Limb (tissue), 2 donors: ENCODE results near the gene DHX58.

Source experiments
- DNase-seq, 2 donors: peaks; one replicate each; pipeline ENCODE4 v3.0.0-alpha.2; 2016; ENCODE audit errors: extremely low spot score in 2 of 2

Gene DHX58

DNA sequence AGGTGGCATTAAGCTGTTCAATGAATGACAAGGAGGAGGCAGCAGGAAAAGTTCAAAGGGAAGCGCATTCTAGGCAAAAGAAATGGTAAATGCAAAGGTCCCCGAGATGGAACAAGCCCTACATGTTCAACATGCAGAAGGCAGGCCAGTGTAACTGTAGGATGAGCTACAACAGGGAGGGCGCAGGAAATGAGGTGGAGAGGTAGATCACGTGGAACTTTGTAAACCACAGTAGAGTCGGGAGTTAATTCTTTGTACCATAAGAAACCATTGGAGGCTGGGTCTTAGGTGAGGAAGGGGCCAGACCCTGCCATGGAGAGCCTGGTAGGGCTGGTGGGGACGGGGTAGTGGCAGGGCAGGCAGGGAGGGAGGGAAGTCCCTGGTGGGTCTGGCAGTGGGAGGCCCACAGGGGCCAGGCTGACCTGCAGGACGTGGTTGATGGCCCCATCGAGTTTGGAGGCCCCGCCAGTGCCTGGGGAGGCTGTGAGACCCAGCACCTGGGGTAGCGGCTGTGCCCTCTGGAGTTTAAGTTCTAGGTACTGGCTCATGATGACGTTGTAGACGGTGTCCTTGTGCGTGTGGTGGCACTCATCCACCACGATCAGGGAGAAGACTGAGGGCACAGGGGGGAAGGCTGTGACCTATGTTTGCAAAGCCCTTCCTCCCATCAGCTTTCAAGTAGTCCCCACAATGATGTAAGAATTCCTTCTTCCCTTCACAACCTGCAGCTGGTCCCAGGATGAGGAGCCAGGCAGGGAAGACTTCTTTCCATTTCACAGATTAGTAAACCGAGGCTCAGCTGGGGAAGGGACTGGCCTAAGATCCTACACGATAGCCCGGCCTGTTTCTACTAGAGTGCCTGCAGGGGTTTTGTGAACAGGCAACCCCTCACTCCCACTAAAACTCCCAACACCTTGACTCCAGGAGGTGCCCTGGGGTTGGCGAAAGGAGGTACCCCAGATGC lies 1.9 kb downstream of the DHX58 start:
- no peak for DNase-seq

DNA sequence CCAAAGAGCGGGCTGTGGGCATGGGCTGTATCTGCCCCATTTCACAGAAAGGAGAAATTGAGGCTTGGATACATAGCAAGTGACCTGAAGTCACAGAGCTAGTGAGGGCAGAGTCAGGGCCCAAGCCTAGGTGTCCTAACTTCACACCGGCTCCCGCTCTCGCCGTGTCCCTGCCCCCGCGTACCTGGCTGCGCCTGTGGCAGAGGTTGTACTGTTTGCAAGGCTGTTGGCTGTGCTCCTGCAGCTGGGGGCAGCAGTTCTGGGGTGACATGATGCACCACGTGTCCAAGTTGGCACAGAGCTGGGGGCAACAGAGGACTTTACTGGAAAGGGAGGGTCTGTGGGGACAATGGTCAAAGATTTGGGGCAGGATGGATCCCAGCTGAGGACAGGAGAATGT lies 3.4 kb downstream of the DHX58 start:
- no peak for DNase-seq

DNA sequence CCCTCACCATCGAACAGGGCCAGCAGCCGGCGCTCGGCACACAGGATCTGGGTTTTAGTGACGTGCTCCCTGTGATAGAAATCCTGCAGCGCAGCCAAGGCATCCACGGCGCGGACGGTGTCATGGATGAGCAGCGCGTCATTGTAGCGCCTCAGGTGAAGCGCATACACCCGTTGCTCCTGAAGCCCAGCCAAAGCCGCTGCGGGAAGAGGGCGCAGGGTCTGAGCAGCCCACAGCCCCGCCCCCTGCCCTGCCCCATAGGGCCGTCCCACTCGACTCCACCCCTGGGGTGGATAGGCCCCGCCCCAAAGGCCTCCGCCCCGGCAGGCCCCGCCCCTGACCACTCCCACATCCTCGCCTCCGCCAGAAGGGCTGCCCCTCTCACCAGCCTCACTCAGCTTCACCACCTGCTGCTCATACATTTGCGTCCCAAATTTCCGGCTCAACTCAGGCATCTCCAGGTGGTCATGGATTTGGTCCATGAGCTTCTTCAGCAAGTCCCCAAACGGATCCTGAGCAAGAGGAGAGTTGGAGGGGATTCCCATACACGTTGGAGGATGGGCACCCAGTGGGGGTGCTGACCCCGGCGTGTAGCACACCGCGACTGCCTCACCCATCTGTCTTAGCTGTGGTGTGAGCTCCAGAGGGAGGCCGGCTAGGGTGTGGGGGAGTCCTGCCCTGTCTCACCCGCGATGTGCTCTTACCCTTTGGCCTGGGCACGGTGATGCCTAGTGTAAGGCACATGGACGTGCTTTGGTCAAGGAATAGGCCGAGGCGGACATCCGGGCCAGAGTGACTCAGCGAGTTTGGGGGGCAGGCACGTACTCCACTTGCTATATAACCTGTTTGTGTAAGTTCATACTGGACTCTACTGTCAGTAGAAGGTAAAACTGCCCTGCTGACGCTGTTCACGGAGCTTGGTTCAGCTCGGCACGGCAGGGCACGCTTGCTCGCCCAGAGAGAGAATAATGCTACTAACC lies 4.6 kb downstream of the DHX58 start:
- peak; percentile 43 to 87 for DNase-seq

DNA sequence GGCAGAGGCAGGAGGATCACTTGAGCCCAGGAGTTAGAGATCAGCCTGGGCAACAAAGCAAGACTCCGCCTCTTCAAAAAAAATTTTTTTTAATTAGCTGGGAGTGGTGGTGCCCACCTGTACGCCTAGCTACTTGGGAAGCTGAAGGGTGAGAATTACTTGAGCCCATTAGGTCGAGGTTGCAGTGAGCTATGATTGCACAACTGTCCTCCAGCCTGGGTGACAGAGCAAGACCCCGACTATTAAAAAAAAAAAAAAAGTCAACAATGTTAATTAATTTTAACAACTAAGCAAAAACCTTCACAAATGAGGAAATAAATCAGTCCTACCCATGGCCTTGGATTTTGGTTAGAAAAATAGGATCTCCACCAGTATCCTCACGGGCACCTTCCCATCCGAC lies 5.4 kb downstream of the DHX58 start:
- DNase-seq, result no peak

DNA sequence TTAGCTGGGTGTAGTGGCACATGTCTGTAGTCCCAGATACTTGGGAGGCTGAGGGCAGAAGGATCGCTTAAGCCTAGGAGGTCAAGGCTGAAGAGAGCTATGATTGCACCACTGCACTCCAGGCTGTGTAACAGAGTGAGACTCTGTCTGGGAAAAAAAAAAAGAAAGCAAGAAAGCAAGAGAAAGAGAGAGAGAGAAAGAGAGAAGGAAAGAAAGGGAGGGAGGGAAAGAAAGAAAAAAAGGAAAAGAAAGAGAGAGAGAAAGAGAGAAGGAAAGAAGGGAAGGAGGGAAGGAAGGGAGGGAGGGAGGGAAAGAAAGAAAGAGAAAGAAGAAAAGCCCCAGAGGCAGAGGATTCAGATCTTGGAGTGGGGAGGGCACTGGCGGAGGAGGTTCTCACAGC lies 6.5 kb downstream of the DHX58 start:
- DNase-seq, result no peak

DNA sequence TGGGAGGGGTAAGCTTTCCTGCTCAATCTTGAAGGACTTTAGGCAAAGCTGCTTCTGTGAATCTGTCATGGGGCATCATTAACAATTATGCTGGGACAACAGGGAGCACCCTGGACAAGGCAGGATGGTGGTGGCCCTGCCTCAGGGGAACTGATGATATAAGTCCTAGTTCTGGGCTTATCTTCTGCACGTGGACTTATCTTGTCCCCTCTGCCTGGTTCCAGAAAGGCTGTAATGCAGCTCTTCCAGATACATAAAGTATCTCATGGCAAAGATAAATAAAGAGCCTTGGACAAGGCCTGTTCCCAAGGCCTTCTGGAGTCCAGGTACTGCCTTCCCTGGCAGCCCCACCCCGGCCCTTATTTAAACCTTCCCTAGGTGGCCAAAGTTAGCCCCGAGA lies 8.2 kb downstream of the DHX58 start:
- DNase-seq, result no peak

DNA sequence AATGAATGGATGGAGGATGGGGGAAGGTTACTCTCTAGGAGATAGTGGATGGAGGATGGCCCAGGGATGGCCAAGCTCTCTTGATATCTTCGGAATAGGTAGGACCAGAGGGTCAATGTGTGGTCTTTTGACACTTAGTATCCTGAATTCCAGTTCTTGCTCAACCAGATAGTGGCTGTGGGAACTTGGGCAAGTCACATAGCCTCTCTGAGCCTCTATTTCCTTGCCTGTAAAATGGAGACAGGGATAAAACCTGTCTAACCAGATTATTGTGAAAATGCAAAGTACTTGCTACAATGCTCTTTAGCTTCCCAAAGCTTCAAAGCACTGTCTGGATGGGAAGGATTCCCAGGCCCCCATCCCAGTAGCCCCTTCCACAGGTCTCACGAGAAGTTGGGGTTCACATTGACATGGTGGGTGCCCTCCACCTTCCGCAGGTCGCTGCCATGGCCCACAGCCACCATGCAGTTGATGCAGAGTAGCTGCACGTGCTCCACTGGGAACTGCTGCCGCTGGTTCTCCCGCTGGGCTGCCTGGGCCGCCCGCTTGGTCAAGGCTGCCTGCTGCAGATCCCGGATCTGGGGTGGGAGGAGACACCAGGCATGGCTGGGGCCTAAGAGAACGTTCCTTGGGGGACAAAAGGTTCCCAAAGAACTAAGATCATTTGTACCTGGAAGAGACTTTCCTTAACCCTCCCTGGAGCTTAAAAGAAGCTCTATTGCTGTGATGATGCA lies 9.1 kb downstream of the DHX58 start:
- no peak for DNase-seq

DNA sequence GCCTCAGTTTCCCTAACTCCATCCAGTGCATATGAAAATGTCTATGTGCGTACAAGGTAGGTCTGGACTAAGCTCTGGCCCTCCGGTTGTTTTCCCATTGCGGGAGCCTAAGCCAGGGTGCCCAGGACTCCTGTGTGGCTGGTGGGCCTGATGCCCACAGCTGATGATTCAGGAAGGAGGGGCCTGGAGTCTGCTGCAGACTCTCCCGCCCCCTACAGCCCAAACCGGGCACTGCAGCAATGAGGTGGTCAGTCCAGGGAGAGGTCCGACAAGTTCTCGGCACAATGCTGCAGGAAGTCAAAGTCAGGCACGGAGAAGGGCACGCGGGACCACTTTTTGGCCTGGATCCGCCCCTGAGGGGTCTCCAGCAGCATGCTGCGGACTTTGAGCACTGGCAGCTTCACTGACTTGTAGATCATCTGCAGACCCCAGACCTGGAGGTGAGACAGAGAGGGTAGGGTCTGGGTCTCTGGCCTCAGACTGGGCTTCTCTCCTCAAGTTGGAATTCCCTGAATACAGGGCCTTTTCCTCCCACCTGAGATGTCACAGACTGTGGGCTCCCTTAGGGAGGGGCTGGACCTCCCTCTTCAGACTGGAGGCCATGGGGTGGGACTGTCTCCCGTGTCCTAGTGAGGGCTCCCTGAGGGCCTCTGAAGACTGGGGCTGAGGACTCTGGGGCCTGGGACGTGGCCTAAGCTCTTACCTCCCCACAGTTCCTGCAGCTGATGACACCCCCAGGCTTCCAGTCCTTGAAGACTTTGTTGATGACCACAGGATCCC lies 10.8 kb downstream of the DHX58 start:
- DNase-seq, result peak in 1 of 2 donors; percentile 86

DNA sequence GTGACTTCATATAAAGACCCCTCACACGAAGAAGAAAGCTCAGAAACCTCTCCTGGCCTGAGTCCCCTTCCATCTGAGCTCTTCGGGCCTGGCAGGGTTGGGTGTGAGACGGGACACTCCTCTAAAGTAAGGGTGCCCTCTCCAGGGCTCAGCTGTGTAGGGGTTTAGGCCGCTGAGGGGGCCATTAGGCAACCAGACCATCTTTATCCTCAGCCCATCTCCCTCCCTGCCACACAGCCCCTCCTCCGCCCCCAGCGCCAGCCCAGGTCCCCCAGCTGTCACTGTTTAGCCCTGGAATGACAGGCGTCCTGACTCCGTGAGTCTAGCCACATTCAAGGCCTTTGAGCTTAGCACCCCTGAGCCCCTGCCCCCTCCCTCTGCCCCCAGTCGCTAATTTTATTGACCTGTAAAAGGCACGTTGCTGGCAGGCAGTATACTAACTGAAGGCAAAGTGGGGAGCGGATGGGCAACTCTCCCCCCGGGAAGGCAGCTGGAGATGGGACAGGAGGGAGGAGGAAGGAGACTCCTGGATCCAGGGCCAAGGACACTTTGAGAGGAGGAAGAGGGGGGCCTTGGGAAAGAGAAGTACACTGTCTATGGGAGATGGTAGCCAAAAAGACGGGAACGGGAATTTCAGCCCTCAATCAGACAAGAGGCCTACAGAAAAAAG lies 13.6 kb downstream of the DHX58 start:
- peak in 1 of 2 donors; percentile 51 for DNase-seq

DNA sequence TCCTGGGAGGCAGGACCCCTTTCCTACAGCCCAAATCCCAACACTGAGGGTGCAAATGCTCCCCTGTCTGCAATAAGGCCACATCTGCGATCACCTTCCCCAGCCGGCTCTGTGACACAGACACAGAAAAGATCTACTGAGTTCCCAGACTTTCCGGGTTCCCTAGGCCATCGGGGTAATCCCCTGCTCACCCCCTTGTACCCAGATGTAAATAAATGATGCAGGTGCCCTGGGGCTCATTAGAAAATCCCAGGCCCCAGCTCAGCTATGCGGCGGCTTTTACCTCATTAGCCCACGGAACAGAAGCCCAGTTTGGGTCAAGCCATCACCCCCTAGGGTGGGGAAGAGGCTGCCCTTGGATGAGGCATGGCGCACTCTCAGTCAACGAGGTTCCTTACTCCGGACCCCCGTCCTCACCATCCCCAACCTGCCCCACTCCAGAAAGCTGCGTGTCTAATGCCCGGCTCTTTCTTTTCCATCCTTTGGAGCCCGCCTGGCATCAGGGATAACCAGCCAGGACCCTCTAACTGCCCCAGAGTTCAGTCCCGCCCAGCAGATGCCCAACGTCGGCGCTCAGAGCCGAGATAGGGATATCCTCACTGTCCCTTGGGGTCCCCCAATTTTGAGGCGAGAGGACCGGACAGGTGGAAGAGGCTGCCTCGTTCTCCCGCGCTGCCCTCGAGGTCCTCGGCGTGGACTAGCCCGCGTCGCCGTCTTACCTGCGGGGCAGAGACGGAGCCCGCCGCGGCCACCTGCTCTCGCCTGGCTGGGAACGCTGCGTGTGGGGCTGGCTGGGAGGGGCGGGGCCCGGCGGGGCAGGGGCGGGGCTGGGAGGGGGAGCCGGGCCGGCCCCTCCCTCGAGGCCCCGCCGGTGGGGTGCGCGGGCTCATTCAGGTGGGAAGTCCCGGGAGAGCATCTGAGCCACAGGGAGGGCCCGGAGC lies 14.6 kb downstream of the DHX58 start, which contains the start of gene ZNF385C:
Gene ZNF385C (minus strand): TSS at position 783 of the 941 bp plus-strand sequence. CDS start 35,417 bp downstream, outside the sequence.
- peak in 1 of 2 donors; percentile 51 for DNase-seq

DNA sequence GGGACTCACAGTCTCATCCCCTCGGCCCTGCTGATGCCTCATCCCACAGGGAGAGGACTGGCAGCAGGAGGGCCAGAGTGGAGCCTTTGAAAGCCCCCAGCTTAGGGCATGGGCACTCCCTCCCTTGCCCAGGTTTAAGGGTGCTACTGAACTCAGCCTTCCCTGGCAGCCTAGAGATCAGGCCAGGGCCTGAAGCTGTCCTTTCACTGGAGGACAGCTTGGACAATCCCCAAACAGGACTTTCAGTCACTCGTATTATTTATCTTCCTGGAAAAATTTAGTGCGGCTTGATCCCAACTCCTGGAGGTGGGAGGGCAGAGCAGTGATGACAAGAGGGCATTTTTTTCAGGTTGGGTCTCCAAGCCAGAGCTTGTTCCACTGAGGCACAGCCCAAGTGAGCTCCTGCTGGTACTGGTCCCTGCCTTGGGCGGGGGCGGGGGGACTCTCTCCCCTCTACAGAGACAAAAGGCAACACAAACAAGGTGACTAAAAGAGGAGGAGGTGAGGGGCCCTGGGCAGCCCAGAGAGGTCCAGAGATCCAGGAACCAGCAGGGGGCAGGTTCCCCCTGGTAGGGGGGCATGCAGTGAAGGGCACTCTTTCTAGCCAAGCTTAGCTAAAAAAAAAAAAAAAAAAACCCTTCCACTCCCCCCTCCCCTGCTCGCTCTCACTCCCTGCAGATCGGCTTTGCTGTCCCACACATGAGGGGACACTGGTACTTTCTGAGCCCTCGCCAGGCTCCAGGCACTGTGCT lies 16.0 kb downstream of the DHX58 start:
- DNase-seq, result no peak

DNA sequence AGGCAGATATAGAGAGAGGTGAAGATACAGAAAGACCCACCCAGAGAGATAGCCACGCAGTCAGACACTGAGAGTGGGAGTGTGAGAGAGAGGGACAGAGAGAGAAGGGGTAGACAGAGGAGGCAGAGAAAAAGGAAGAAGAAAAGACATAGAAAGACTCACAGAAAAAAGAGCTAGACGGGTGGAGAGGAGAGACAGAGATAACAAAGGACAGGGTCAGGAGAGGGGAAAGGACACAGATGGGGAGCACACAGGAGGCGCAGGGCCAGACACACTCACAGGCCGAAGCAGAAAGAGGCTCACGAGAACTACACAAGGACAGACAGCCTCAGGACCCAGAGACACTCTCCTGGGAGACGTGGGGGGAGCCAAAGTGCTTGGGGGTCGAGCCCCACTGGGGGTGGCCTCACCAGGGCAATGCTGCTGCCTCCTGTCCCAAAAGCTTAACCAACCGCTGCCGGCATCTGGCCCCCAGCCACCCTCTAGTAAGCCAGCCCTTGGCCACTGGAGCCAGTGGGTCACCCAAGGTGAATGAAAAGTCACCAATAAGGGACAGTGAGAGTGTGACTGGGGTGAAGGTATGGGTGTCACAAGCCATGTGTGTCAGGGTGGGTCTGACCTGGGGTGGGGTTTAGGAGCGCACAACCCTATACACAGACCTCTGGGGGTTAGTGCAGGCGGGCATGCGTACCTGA lies 18.0 kb downstream of the DHX58 start:
- DNase-seq, result no peak

DNA sequence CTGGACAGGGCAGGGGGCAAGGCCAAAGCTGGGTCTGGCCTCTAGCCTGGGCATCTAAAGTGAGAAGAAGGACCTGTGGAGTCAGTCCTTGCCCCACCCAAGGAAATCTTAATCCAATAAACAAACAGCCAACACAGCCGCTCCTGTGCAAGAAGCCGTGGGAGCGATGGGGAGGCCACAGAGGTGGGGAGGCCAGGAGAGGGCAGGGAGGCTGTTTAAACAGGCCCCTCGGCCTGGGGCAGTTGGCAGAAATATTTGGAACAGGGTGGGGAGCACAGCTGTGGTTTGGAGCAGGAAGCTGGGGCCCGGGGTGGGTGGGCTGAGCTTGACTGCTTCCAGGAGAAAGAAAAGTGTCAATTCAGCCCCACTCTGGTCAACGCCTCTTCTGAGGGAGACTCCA lies 19.6 kb downstream of the DHX58 start:
- DNase-seq, result no peak

DNA sequence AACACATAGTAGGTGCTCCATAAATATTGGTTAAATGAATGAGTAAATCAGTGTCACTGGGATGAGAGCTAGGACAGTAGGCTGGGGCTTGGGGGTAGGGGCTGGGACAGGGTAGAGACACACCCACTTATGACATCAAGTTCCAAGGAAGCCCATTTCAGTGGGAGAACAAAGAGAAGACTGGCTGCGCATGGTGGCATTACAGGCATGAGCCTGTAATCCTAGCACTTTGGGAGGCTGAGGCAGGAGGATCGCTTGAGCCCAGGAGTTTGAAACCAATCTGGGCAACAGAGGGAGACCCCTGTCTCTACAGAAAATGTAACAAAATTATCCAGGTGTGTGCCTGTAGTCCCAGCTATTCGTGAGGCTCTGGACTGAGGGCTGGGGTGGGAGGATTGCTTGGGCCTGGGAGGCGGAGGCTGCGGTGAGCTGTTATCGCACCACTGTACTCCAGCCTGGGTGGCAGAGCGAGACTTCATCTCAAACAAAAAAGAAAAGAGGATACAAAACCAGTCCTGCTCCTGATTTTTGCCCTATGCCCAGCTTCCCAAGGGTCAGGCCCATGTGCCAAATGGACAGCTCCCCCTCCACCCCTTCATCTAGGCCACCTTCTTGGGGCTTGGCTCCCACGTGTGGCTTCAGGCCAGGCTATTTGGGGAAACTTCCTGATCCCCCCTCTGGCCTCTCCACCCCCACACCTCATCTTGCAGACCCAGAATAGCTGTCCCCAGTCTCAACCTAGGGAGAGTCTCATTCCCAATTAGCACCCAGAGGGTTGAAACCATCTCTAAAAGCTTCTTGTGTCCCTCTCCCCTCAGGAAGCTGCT lies 21.3 kb downstream of the DHX58 start:
- no peak for DNase-seq

DNA sequence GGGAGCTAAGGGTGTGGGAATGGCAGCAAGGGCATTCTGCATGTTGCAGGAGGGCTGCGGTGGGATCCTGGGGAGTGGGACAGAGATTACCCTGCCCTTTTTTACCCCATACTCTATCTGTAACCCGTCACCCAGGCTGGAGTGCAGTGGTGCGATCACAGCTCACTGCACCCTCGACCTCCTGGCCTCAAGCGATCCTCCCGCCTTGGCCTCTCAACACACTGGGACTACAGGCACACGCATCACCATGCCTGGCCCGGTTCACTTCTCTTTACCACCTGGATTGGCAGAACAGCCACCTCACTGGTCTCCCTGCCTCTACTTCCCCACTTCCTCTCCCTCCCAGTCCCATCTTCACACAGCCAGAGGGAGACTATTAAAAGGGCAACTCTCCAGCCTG lies 23.8 kb downstream of the DHX58 start:
- no peak for DNase-seq
